Astrocyte (in vitro differentiated cells and primary cell): Measurements from ENCODE around the gene STXBP2. TPM values are rescaled to one million over a fixed set of nuclear protein-coding genes. Genes with fewer than 3 reads are reported as not detected.

Source experiments
- DNase-seq: peaks from one replicate; pipeline ENCODE4 v3.0.0-alpha.2; 2010; ENCODE audit warnings: low read depth
- FAIRE-seq: peaks from 2 replicates; lab custom pipeline; 2011; peaks lifted over from hg19 to GRCh38; lab: Jason Lieb, UNC
- H2AFZ ChIP-seq: 2 replicates; pipeline ENCODE4 v1.6.0; 2012; ENCODE audit warnings: low read depth, low read length, inconsistent platforms
- H3K27ac ChIP-seq: 2 replicates; pipeline ENCODE4 v1.5.1; 2011; ENCODE audit warnings: low read depth, low read length, inconsistent platforms
- H3K27me3 ChIP-seq: 2 replicates; pipeline ENCODE4 v1.6.0; 2011; ENCODE audit warnings: low read length, inconsistent platforms; ENCODE audit not compliant: insufficient read depth
- H3K36me3 ChIP-seq: 2 replicates; pipeline ENCODE4 v1.5.1; 2011; ENCODE audit warnings: low read length, inconsistent platforms; ENCODE audit not compliant: insufficient read depth
- H3K4me1 ChIP-seq: 2 replicates; pipeline ENCODE4 v1.5.1; 2011; ENCODE audit warnings: low read length, inconsistent platforms; ENCODE audit not compliant: insufficient read depth
- H3K4me2 ChIP-seq: 2 replicates; pipeline ENCODE4 v1.6.0; 2012; ENCODE audit warnings: low read length, inconsistent platforms
- H3K4me3 ChIP-seq: 2 replicates; pipeline ENCODE4 v1.5.1; 2011; ENCODE audit warnings: low read depth, mild to moderate bottlenecking, low read length, inconsistent platforms; ENCODE audit not compliant: insufficient read depth
- H3K79me2 ChIP-seq: 2 replicates; pipeline ENCODE4 v1.6.0; 2012; ENCODE audit warnings: mild to moderate bottlenecking, low read length, inconsistent platforms; ENCODE audit not compliant: insufficient read depth
- H3K9ac ChIP-seq: 2 replicates; pipeline ENCODE4 v1.6.0; 2012; ENCODE audit warnings: mild to moderate bottlenecking, low read length, inconsistent platforms
- H3K9me3 ChIP-seq: 2 replicates; pipeline ENCODE4 v1.5.1; 2012; ENCODE audit warnings: low read depth, mild to moderate bottlenecking, low read length, inconsistent platforms; ENCODE audit not compliant: insufficient read depth
- H4K20me1 ChIP-seq: 2 replicates; pipeline ENCODE4 v1.6.0; 2012; ENCODE audit warnings: low read length, inconsistent platforms; ENCODE audit not compliant: insufficient read depth
- H3K27ac Mint-ChIP-seq: one replicate; pipeline ENCODE4 v1.8.0; 2021; ENCODE audit warnings: mild to moderate bottlenecking, mixed read lengths; ENCODE audit not compliant: unreplicated experiment
- H3K27me3 Mint-ChIP-seq: one replicate; pipeline ENCODE4 v1.8.0; 2021; ENCODE audit warnings: low read depth, mixed read lengths; ENCODE audit not compliant: unreplicated experiment
- H3K36me3 Mint-ChIP-seq: one replicate; pipeline ENCODE4 v1.8.0; 2021; ENCODE audit warnings: low read depth, mixed read lengths; ENCODE audit not compliant: unreplicated experiment
- H3K4me1 Mint-ChIP-seq: one replicate; pipeline ENCODE4 v1.8.0; 2021; ENCODE audit warnings: low read depth, mixed read lengths; ENCODE audit not compliant: unreplicated experiment
- H3K4me3 Mint-ChIP-seq: one replicate; pipeline ENCODE4 v1.8.0; 2021; ENCODE audit warnings: mild to moderate bottlenecking, moderate library complexity, mixed read lengths; ENCODE audit not compliant: unreplicated experiment
- H3K9me3 Mint-ChIP-seq: one replicate; pipeline ENCODE4 v1.8.0; 2021; ENCODE audit warnings: mild to moderate bottlenecking, mixed read lengths; ENCODE audit not compliant: unreplicated experiment
- EZH2 ChIP-seq: IDR thresholded peaks from 2 replicates; pipeline ENCODE4 v1.6.1; 2012; ENCODE audit warnings: mild to moderate bottlenecking, low read length, inconsistent platforms; ENCODE audit not compliant: insufficient read depth
- total RNA-seq: library from RNA; stranded (reverse); gene quantifications from 2 replicates; pipeline ENCODE4 v1.2.1, GENCODE V29; 2021
- TF ChIP-seq, protein P1 (sequence below): IDR thresholded peaks from 2 replicates; pipeline ENCODE4 v1.5.1; 2011; ENCODE audit warnings: low read depth, mild to moderate bottlenecking, inconsistent platforms, low read length, moderate library complexity; ENCODE audit not compliant: insufficient read depth

Gene STXBP2
- total RNA-seq, 1 donor from 2014 or later: 49.6 TPM

DNA sequence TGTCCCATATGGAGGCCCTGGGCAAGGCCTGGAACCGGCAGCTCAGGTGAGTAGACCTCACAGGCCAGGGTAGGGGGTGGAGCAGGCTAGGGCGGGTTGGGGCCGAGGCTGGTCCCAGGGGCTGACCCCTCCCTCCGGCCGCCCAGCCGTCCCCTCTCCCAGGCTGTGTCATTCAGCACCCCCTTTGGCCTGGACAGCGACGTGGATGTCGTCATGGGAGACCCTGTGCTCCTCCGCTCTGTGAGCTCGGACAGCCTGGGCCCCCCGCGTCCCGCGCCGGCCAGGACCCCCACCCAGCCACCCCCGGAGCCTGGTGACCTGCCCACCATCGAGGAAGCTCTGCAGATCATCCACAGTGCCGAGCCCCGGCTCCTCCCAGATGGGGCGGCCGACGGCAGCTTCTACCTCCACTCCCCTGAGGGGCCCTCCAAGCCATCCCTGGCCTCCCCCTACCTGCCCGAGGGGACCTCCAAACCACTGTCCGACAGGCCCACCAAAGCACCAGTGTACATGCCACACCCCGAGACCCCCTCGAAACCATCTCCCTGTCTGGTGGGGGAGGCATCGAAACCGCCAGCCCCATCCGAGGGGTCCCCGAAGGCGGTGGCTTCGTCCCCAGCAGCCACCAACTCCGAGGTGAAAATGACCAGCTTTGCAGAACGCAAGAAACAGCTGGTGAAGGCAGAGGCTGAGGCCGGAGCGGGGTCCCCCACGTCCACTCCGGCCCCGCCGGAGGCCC lies 25.2 kb upstream of the STXBP2 start:
- DNase-seq (no peak), FAIRE-seq (no peak)
- Histone ChIP-seq H3K79me2 (no peaks in the 10 kb centered on the region), H3K9ac (no peak overlapping the region), H3K27me3 (no peaks in the 10 kb centered on the region), H3K36me3 (no peaks in the 10 kb centered on the region), H3K4me2 (no peak overlapping the region), H3K27ac (no peak overlapping the region), H4K20me1 (no peaks in the 10 kb centered on the region), H3K4me3 (no peak overlapping the region), H3K4me1 (no peaks in the 10 kb centered on the region), H2AFZ (no peak overlapping the region), H3K9me3 (no peaks in the 10 kb centered on the region)
- TF ChIP-seq, protein P1, sequence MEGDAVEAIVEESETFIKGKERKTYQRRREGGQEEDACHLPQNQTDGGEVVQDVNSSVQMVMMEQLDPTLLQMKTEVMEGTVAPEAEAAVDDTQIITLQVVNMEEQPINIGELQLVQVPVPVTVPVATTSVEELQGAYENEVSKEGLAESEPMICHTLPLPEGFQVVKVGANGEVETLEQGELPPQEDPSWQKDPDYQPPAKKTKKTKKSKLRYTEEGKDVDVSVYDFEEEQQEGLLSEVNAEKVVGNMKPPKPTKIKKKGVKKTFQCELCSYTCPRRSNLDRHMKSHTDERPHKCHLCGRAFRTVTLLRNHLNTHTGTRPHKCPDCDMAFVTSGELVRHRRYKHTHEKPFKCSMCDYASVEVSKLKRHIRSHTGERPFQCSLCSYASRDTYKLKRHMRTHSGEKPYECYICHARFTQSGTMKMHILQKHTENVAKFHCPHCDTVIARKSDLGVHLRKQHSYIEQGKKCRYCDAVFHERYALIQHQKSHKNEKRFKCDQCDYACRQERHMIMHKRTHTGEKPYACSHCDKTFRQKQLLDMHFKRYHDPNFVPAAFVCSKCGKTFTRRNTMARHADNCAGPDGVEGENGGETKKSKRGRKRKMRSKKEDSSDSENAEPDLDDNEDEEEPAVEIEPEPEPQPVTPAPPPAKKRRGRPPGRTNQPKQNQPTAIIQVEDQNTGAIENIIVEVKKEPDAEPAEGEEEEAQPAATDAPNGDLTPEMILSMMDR: no peak
- no peak for TF ChIP-seq EZH2
- Mint-ChIP-seq H3K4me3 (no peak overlapping the region), H3K27me3 (no peaks in the 10 kb centered on the region), H3K9me3 (no peaks in the 10 kb centered on the region), H3K4me1 (no peaks in the 10 kb centered on the region), H3K27ac (no peak overlapping the region), H3K36me3 (peaks cover 3% of the 10 kb centered on the region)

DNA sequence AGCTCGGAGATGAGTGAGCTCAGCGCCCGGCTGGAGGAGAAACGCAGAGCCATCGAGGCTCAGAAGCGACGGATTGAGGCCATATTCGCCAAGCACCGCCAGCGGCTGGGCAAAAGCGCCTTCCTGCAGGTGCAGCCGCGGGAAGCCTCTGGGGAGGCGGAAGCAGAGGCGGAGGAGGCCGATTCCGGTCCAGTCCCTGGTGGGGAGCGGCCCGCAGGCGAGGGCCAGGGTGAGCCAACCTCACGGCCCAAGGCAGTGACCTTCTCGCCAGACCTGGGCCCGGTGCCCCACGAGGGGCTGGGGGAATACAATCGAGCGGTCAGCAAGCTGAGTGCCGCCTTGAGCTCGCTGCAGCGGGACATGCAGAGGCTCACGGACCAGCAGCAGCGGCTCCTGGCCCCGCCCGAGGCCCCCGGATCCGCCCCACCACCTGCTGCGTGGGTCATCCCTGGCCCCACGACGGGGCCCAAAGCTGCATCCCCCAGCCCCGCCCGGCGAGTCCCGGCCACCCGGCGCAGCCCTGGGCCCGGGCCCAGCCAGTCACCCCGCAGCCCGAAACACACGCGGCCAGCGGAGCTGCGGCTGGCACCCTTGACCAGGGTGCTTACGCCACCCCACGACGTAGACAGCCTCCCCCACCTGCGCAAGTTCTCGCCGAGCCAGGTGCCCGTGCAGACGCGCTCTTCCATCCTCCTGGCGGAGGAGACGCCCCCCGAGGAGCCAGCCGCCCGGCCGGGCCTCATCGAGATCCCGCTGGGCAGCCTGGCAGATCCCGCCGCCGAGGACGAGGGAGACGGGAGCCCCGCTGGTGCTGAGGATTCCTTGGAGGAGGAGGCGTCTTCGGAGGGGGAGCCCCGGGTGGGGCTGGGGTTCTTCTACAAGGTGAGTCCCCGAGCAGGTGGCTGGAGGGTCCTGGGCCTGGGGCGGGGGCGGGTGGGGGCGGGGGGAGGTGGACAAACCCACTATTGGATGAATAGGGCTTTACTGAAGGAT lies 24.3 kb upstream of the STXBP2 start:
- TF ChIP-seq, protein P1: no peak
- no peak for TF ChIP-seq EZH2
- Histone ChIP-seq H3K27ac (no peak overlapping the region), H3K36me3 (no peaks in the 10 kb centered on the region), H3K4me3 (no peak overlapping the region), H3K9me3 (no peaks in the 10 kb centered on the region), H3K27me3 (no peaks in the 10 kb centered on the region), H3K79me2 (no peaks in the 10 kb centered on the region), H2AFZ (no peak overlapping the region), H3K4me1 (no peaks in the 10 kb centered on the region), H3K4me2 (no peak overlapping the region), H3K9ac (no peak overlapping the region), H4K20me1 (no peaks in the 10 kb centered on the region)
- no peaks in the 10 kb centered on the region for H3K9me3 Mint-ChIP-seq
- H3K4me1 Mint-ChIP-seq: no peaks in the 10 kb centered on the region
- no peaks in the 10 kb centered on the region for H3K27me3 Mint-ChIP-seq
- no peak overlapping the region for H3K27ac Mint-ChIP-seq
- no peak overlapping the region for H3K4me3 Mint-ChIP-seq
- FAIRE-seq: no peak
- peaks cover 3% of the 10 kb centered on the region for H3K36me3 Mint-ChIP-seq
- DNase-seq: no peak
